Measurements from ENCODE around the gene CCDC134.
"Not testable (repeated sequence)": the region's sequence is repeated elsewhere in the genome, so short reads cannot be mapped to it uniquely, and the experiment has no call there.

Gene CCDC134

DNA sequence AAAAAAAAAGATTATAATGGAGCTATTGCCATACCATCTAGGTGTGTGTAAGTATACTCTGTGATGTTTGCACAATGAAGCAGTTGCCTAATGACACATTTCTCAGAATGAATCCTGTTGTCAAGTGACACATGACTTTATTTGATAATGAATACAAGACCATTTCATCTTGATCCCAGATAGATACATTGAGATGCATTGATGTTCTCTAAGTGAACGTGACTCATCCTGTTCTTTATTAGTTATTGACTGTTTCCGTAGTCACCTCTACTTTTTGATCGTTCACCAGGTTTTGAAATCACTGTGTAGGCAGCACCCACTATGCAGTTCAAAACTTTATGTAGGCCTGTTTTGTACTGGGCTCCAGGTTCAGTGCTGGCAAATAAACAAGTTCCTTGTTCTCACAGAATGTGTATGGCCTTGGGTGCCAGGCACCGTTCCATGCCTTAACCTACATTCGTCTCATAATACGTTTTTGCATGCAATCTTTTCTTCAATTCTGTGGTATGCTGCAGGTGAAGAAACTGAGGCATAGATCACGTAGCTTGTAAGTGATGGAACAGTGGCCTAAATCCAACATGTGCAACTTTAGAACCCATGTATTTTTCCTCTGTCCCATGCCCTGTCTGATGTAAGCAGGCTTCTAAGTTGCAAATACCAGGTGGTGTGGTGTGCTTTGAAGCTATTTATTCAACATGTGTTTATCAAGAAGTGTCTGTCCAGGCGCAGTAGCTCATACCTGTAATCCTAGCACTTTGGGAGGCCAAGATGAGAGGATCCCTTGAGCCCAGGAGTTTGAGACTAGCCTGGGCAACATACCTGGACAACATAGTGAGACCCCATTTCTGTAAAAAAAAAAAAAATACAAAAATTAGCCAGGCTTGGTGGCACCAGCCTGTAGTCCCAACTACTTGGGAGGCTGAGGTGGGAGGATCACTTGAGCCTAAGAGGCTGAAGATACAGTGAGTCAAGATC lies 42.8 kb downstream of the CCDC134 start:
- DNase-seq: no peak

DNA sequence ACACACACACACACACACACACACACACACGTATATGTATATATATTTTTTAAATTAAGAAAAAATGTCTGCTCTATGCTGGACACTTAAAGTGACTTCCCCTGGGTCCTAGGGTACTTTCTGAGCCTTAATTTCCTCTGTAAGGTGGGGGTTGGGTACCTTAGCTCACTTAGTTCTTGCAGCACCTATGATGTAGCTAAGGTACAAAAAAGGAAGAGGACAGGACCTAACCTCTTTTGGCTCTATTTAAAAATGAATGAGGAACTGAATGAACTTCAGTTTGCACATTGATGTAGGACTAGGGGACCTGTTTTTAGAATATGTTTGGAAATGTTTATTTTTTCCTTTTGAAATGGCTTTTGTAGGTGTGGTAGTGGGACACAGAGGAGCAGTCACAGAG lies 43.6 kb downstream of the CCDC134 start:
- no peak for DNase-seq

DNA sequence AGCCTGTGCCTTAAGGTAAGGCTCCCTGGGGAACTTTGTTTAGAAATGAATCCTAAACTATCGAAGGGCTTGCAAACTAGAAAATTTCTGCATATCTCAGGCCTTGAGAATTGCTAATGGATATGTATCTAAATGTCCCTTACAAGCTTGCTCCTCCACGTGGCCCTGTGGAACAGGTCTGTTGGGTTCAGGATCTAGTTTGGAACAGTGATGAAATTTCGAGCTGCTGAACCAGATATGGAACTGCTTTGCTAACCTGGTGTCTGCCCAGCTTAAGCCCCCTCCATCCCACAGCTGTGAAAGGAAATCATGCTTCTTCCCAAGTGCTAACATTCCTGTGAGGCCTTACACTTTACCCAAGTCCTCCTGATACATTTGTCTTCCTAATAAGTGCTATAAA lies 44.0 kb downstream of the CCDC134 start:
- no peak for DNase-seq

DNA sequence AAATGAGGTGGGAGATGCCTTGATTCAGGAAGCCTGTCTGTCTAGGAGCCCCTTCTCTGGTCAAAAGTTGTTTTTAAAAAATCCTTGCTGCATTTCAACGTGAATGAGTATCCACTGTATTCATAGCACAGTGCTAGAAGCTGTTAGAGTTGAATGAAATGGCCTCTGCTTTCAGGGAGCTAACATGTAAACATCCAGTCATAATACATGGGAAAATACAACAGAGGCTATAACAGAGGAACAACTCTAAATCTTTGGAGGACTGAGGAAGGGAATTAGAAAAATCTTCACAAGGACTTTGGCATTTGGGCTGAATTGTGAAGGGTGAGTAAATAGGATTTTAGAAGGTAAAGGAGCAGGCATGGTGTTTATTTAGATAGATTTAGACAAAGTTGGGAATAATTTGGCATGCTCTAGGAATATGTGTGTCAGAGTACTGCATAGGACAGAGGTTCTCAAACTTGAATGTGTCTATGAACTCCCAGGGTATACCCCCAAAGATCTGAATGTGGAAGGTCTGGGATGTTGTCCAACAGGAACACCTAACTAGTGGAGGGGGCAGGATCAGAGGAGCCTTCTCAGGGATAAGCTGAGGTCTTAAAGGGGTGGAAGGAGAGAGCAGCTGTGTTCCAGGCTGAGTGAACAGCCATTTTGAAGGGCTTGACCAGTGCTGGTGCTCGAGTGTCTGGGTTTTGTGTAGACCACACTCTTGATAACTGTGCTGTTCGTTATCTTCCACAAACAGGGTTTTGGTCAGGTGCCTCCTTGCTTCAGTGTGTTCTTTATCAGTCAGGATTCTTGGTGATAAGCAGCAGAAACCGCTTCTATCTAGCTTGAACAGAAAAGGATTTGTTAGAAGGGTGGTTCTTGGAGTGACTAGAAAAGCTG lies 45.1 kb downstream of the CCDC134 start:
- no peak for DNase-seq

DNA sequence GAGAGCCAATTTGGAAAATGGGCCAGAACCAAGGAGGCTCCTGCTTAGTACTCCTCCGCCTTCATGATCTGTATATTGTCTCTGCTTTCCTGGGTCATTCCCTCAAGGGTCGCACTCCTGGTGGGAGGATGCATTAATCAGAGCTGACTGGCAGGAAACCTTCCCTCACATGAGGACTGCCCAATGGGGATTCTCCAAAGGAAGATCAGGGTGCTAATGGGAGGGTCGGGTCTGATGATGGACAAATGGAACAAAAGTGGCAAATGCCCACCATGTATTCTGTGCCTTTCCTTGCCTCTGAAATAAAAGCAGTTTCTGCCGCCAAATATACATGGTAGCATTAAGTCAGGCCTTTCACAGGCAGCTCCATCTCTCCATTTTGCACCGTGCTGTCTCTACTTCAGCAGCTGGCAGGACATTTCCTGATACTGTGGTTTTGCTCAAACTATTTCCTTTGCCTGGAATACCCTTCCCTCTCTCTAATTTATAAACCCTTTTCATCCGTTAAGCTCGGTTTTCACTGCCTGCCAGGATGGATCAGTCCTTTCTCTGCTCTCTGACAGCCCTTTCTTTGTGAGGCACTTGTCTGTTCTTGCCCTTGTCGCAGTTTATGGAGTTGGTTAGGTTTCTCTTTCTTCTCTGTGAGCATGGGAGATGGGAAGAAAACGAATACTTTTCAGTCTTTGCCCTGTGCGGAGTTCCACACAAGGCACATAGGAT lies 45.9 kb downstream of the CCDC134 start:
- DNase-seq: no peak

DNA sequence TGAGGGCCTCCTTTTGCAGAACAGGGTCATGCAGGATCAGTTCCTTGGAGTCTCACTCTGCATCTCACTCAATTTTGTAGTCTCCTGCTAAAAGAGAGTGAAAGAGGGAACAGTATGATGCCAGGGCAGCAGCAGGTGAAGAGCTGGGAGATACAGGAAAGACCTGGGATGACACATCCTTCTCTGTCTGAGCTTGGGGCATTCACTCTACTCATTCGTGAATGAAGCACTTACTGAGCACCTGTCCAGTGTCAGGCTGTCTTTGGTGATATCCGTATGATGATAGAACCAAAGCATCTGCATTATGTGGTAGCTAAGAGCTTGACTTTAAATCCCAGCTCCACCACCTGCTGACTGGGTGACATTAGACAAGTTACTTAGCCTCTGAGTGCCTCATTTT lies 46.8 kb downstream of the CCDC134 start:
- DNase-seq: no peak

DNA sequence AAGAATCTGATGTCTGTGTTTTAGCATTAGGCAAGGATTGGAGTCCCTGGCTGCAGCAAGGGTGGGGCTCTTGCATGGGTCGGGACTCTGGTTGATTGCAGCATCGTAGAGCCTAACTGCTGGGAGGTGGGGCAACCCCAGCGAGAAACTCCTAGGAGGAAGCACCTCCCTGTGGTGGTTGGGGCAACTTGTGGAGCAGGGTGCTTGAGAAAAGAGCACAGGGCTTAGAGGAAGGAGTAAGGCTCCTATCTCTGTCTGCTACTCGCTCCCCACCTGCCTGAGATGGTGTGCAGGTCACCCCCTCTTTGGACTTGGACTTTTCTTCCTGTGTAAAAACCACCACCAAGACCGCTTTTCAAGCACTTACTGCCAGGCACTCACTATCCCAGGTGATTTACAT lies 48.0 kb downstream of the CCDC134 start:
- DNase-seq: no peak

DNA sequence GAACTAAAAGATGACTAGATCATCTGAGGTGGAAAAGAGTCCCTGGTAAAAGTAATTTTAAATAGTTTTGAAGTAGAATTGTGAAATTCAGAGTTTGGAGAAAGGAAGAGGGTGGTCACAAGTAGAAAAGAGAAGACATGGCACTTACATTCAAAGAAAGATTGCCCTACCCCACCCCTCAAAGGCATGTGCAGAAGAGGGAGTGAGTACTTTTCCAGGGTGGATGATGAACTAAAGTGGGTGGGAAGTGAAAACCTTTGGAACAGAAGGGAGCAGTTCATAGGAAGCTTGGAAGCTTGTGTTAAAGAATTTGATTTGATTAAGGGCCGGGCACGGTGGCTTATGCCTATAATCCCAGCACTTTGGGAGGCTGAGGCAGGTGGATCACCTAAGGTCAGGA lies 56.0 kb downstream of the CCDC134 start:
- no peak for DNase-seq

DNA sequence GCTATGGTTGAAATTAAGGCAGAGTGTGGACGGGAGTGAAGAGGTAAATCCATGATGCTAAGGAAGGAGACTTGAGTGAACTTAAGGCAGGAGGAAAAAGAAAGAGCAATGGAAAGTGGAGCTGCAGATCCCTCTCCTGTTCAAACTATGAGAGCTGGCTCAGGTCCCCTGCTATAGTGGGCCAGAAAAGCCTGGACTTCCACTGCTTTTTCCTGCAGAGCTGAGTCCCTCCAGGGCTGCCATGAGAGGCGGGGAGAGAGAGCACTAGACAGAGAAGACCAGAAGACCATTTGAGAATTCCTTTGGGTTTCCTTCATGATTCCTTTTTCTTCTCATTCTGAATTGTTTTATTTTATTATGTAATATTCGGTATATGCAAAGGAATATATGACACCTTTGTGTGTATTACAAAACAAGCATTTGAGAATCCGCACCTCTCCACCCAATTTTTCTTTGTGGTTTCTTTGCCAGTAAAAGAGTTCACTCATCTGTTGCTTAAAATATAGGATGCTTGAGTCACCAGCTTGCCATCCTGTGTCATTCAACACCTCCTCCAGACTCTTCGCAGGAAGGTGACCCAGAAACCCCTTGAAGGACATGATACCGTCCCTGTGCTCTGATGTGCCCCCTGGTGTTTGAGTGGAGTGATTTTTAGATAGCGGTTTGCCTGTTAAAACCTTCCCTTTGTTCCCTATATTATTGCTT lies 56.8 kb downstream of the CCDC134 start:
- DNase-seq: peak in 9 of 56 donors; percentile 6 to 42 (median 16)

DNA sequence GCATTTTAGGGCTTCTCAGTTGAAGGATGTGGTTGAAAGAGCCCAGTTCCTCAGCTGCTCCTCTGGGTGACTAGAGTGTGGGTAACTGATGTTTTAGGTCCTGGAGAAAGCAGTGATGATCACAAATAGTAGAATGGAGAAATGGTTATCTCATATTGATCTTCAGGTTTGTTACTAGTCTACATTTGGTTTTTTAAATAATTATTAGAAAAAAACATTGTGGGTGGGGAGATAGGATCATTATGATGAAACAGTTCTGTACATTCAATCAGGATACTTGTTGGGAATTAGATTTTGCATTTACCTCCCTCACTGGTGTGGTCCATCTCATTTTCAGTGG lies 57.4 kb downstream of the CCDC134 start:
- no peak for DNase-seq

DNA sequence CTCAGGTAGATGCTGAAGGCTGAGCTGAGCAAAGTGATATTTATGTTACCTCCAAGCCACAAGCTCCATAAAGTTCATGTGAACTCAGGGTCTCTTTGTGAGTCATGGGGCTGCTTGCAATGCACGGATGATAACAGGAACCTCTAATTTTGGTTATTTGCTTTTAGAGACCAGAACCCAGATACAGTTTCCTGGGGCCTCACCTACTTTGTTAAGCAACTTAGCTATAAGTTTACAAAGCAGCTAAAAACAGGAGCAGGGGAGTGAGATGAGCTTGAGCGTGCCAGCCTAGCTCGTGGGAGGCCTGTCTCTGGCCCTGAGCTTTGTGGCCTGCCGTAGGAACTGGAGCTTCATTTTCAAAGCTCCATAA lies 61.7 kb downstream of the CCDC134 start:
- no peak for DNase-seq

DNA sequence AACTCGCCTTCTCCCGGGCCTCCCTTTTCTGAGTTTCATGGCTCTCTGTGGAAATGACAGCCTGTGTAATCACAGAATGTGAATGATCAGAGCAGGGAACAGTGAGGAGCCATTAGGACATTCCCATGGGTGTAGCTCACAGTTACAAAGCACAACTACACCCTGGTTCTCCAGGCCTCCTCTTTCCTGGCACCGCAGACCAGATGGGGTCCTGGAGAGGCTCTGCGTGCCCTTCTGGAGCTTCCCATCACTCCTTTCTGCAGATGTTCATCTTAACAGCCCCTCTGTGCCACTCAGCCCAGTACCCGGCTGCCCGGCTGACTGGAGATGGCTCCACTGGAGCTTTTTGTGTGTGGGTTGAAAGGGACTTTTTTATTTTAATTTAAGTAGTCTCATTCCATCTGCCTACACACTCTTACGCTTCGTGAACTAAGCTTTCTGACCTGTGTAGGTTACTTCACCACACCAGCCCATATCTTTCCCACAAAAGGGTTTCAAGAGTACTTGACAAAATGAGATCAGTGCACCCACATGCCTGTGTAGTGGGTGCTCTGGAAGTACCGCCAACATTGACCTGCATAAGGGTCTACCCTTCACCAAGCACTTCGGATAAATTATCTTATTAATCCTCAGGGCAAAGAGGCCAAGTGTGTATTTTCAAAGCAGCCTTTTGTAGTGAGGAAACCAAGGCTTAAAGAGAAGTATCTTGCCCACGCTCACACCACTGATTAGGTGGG lies 62.2 kb downstream of the CCDC134 start:
- DNase-seq: peak in 1 of 56 donors; percentile 29

DNA sequence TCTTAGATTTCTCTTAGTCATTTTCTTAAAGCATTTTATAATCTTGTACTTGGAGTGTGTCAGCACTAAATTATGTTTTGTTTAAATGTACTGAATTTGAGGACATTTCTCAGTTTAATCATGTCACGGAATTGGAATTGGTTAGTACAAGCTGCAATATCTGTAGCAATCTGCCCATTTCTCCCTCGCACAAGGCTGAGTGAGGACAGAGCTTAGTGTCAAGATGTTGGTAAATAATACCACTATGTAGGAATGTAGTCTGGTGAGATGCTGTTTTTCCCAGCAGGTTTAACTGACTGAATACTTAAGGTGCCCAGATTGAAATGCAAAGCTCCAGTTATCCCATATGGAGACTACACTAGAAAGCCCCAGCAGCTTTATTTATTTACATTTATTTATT lies 63.0 kb downstream of the CCDC134 start:
- no peak for DNase-seq

DNA sequence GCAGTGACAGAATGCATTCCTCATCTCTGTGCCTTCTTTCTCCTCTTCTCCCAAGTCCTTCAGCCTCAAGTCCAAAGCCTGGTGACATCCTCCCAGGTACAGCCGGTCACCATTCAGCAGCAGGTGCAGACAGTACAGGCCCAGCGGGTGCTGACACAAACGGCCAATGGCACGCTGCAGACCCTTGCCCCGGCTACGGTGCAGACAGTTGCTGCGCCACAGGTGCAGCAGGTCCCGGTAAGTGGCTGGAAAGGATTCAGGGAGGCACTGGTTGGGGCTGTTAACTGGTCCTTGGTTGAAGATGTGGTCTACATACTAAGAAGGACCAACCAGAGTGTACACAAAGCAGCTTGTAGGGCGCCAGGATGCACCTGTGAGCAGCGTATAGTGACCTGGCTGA lies 68.1 kb downstream of the CCDC134 start:
- DNase-seq: no peak

DNA sequence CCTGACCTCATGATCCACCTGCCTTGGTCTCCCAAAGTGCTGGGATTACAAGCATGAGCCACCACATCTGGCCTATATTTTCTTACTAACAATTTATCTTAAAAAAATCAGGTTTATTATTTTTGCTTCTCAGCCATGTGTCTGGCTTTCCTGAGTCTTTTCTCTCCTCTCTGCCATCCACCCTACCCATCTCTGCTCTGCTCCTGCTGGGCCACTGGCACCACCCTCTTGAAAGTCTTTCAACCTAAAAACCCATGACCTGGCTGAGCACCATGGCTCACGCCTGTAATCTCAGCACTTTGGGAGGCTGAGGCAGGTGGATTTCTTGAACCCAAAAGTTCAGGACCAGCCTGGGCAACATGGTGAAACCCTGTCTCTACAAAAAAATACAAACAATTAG lies 69.6 kb downstream of the CCDC134 start:
- DNase-seq: not testable (repeated sequence)

DNA sequence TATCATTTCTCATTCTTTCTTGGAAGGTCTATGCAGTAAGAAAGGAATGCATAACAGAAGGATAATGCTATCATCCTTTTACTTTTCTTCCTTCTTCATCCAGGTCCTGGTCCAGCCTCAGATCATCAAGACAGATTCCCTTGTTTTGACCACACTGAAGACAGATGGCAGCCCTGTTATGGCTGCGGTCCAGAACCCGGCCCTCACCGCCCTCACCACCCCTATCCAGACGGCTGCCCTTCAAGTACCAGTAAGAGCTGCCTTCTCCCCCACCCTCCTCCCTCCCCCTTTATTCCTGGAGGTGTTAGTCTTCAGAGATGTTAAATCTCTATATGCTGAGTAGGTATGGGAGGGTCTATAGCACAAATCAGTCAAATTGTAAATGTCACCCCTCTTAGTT lies 70.3 kb downstream of the CCDC134 start:
- DNase-seq: no peak

DNA sequence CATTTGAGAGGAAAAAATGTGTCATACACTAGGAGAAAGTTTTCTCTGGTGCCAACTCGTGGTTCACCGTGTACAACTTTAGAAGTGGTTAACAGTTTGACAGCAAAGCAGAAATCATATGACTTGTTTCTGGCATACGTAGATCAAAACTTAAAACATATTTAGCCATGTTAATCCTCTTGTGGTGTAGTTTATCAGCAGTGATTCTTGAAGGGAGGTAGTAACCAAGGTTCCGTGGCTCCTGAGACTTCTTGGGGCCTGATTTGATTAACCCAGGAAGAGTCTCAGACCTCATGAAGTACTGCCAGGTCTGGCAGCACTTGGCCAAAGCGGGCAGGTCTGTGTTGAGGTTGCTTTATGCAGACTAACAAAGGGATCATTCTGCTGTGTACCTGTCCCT lies 72.9 kb downstream of the CCDC134 start:
- DNase-seq: no peak

DNA sequence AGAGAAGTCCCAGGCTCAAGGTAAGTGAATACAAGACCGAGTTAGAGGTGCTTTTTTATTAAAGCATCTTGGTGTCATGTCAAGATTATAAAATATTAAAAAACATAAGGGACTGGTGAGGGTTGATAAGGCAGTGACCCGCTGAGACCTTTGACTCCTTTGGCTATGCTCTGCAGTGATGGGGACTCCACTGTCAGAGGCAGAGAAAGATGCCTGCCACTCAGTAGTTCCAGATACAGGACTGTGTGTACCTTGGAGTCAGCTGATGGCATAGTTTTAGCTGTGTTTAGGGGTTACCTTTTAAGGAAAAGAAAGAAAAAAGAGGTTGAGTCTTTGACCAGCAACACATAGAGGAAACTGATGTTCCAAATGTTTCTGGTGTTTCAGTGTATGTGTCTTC lies 73.6 kb downstream of the CCDC134 start:
- no peak for DNase-seq

DNA sequence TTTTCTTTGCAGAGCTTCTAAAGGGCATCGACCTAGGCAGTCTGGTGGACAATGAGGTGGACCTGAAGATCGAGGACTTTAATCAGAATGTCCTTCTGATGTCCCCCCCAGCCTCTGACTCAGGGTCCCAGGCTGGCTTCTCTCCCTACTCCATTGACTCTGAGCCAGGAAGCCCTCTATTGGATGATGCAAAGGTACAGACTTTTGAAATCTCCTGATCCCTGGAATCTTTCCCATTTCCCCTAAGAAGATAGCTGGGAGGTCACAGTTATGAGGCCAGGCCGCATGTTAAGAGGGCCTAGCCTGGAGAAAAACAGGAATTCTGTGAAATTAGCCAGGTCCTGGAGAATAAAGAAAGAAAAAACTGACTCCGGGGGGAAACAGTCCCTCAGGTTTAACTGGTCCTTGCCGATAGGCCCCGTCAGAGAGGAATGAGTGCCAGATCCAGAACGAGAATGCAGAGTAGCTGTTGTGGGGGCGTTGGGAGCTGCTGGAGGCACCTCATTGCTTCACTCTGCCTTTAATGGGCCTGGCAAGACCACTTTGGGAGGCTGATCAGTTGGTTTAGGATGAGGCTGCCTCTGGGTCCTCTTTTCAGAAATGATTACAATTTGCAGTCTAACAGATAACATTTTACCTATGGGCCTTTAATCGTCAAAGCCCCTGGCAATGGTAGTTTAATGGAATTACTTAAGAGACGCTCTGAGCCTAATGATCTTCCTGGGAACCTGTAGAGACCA lies 75.2 kb downstream of the CCDC134 start:
- DNase-seq: no peak

All from amygdala (tissue), 56 donors.